A673 (cell line): ENCODE data around the gene TSPAN19.

ENCODE experiments used
- EZH2 ChIP-seq: fragments of 200-600 bp; sonication (generic); IDR thresholded peaks from 2 replicates; pipeline ENCODE4 v1.6.1; 2017; ENCODE audit warnings: borderline replicate concordance, low read depth, mild to moderate bottlenecking, mixed read lengths, antibody characterized with exemption, low read length; ENCODE audit not compliant: poor library complexity, severe bottlenecking
- TF ChIP-seq, protein P1 (sequence below): fragments of 300-800, 200-600 bp; sonication (generic); conservative IDR thresholded peaks from 2 replicates; pipeline ENCODE4 v1.5.1; 2017; ENCODE audit warnings: low read depth, mild to moderate bottlenecking, antibody characterized with exemption, low read length, moderate library complexity, mixed read lengths

- TF ChIP-seq, protein P1, sequence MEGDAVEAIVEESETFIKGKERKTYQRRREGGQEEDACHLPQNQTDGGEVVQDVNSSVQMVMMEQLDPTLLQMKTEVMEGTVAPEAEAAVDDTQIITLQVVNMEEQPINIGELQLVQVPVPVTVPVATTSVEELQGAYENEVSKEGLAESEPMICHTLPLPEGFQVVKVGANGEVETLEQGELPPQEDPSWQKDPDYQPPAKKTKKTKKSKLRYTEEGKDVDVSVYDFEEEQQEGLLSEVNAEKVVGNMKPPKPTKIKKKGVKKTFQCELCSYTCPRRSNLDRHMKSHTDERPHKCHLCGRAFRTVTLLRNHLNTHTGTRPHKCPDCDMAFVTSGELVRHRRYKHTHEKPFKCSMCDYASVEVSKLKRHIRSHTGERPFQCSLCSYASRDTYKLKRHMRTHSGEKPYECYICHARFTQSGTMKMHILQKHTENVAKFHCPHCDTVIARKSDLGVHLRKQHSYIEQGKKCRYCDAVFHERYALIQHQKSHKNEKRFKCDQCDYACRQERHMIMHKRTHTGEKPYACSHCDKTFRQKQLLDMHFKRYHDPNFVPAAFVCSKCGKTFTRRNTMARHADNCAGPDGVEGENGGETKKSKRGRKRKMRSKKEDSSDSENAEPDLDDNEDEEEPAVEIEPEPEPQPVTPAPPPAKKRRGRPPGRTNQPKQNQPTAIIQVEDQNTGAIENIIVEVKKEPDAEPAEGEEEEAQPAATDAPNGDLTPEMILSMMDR: peak; percentile 68
- no peak for TF ChIP-seq EZH2
These were observed 40.8 kb upstream of the TSPAN19 start for GRCh38 chr12:85076688-85077430.
